ENCODE data around the gene SEMA5B. TPM values are rescaled to one million over a fixed set of nuclear protein-coding genes. Genes with fewer than 3 reads are reported as not detected.

Gene SEMA5B, protein sequence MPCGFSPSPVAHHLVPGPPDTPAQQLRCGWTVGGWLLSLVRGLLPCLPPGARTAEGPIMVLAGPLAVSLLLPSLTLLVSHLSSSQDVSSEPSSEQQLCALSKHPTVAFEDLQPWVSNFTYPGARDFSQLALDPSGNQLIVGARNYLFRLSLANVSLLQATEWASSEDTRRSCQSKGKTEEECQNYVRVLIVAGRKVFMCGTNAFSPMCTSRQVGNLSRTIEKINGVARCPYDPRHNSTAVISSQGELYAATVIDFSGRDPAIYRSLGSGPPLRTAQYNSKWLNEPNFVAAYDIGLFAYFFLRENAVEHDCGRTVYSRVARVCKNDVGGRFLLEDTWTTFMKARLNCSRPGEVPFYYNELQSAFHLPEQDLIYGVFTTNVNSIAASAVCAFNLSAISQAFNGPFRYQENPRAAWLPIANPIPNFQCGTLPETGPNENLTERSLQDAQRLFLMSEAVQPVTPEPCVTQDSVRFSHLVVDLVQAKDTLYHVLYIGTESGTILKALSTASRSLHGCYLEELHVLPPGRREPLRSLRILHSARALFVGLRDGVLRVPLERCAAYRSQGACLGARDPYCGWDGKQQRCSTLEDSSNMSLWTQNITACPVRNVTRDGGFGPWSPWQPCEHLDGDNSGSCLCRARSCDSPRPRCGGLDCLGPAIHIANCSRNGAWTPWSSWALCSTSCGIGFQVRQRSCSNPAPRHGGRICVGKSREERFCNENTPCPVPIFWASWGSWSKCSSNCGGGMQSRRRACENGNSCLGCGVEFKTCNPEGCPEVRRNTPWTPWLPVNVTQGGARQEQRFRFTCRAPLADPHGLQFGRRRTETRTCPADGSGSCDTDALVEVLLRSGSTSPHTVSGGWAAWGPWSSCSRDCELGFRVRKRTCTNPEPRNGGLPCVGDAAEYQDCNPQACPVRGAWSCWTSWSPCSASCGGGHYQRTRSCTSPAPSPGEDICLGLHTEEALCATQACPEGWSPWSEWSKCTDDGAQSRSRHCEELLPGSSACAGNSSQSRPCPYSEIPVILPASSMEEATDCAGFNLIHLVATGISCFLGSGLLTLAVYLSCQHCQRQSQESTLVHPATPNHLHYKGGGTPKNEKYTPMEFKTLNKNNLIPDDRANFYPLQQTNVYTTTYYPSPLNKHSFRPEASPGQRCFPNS
- total RNA-seq, result not detected

GRCh38 chr3:123027292-123028232 lies at the start of gene SEMA5B:
SEMA5B (minus strand) TSS chr3:123027763; CDS start chr3:122961263, 66,500 bp downstream.

GRCh38 chr3:123066896-123067688 lies 39.5 kb upstream of the SEMA5B start, which contains the start of gene PDIA5:
PDIA5 (plus strand) TSS chr3:123067025; CDS start chr3:123067165, 140 bp downstream.

Other genes with a start within 250 kb of the SEMA5B start
- gene HSPBAP1, start 233.9 kb downstream of the SEMA5B start, total RNA-seq, result 1 to 10 TPM; 9.3 to 10.0 TPM
- 10 to 100 TPM; 32.3 to 33.6 TPM for gene SLC49A4, start 232.7 kb downstream of the SEMA5B start, total RNA-seq
- 10 to 100 TPM in 1 of 2 donors, 1 to 10 TPM in 1; 7.6 to 15.7 TPM for gene PDIA5, start 39.3 kb upstream of the SEMA5B start, total RNA-seq
- 10 to 100 TPM; 27.9 to 29.6 TPM for gene SEC22A, start 174.2 kb upstream of the SEMA5B start, total RNA-seq